HCT116 (cell line): ENCODE data around the gene ADRM1.

Experiments
- POLR2AphosphoS5 ChIP-seq: IDR thresholded peaks from 2 replicates; pipeline ENCODE4 v1.6.1; 2011; ENCODE audit warnings: mild to moderate bottlenecking, low read depth, low read length, moderate library complexity
- RAD21 ChIP-seq: IDR thresholded peaks from 2 replicates; pipeline ENCODE4 v1.6.1; 2012; ENCODE audit warnings: low read depth, mild to moderate bottlenecking
- TF ChIP-seq, protein P1 (sequence below), 3 experiments: fragments of 200-600 bp in 1 of 3; sonication (generic) in 1 of 3; IDR thresholded peaks in 2 of 3; conservative IDR thresholded peaks in 1 of 3; 2 replicates each; pipeline ENCODE4 v1.5.1; 2012 to 2017; ENCODE audit warnings: low read depth in 2 of 3, low read length in 2 of 3, antibody characterized with exemption in 1 of 3, borderline replicate concordance in 1 of 3, control low read depth in 1 of 3, mild to moderate bottlenecking in 1 of 3, mixed read lengths in 1 of 3, mixed run types in 1 of 3, moderate library complexity in 1 of 3; ENCODE audit not compliant: insufficient read depth in 1 of 3
- TF ChIP-seq, protein P2 (sequence below): IDR thresholded peaks from 2 replicates; pipeline ENCODE4 v1.6.1; 2012; ENCODE audit warnings: low read depth
- TF ChIP-seq, protein P3 (sequence below): IDR thresholded peaks from 2 replicates; pipeline ENCODE4 v1.6.1; 2011; ENCODE audit warnings: mild to moderate bottlenecking, low read length, moderate library complexity; ENCODE audit not compliant: insufficient replicate concordance; ENCODE audit errors: extremely low read depth

GRCh38 chr20:62310757-62311121, 7.9 kb downstream of the ADRM1 start:
- TF ChIP-seq, protein P1, sequence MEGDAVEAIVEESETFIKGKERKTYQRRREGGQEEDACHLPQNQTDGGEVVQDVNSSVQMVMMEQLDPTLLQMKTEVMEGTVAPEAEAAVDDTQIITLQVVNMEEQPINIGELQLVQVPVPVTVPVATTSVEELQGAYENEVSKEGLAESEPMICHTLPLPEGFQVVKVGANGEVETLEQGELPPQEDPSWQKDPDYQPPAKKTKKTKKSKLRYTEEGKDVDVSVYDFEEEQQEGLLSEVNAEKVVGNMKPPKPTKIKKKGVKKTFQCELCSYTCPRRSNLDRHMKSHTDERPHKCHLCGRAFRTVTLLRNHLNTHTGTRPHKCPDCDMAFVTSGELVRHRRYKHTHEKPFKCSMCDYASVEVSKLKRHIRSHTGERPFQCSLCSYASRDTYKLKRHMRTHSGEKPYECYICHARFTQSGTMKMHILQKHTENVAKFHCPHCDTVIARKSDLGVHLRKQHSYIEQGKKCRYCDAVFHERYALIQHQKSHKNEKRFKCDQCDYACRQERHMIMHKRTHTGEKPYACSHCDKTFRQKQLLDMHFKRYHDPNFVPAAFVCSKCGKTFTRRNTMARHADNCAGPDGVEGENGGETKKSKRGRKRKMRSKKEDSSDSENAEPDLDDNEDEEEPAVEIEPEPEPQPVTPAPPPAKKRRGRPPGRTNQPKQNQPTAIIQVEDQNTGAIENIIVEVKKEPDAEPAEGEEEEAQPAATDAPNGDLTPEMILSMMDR (IDR thresholded peaks at IDR 0.05 in 2 of 3, conservative IDR thresholded peaks at IDR 0.05 in 1 of 3; ENCODE audit: borderline replicate concordance in 1 of 3, insufficient read depth in 1 of 3, low read depth in 2 of 3, low read length in 2 of 3): no peak
- TF ChIP-seq RAD21: no peak
- TF ChIP-seq POLR2AphosphoS5: no peak
- TF ChIP-seq, protein P2, sequence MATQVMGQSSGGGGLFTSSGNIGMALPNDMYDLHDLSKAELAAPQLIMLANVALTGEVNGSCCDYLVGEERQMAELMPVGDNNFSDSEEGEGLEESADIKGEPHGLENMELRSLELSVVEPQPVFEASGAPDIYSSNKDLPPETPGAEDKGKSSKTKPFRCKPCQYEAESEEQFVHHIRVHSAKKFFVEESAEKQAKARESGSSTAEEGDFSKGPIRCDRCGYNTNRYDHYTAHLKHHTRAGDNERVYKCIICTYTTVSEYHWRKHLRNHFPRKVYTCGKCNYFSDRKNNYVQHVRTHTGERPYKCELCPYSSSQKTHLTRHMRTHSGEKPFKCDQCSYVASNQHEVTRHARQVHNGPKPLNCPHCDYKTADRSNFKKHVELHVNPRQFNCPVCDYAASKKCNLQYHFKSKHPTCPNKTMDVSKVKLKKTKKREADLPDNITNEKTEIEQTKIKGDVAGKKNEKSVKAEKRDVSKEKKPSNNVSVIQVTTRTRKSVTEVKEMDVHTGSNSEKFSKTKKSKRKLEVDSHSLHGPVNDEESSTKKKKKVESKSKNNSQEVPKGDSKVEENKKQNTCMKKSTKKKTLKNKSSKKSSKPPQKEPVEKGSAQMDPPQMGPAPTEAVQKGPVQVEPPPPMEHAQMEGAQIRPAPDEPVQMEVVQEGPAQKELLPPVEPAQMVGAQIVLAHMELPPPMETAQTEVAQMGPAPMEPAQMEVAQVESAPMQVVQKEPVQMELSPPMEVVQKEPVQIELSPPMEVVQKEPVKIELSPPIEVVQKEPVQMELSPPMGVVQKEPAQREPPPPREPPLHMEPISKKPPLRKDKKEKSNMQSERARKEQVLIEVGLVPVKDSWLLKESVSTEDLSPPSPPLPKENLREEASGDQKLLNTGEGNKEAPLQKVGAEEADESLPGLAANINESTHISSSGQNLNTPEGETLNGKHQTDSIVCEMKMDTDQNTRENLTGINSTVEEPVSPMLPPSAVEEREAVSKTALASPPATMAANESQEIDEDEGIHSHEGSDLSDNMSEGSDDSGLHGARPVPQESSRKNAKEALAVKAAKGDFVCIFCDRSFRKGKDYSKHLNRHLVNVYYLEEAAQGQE: no peak
- TF ChIP-seq, protein P3, sequence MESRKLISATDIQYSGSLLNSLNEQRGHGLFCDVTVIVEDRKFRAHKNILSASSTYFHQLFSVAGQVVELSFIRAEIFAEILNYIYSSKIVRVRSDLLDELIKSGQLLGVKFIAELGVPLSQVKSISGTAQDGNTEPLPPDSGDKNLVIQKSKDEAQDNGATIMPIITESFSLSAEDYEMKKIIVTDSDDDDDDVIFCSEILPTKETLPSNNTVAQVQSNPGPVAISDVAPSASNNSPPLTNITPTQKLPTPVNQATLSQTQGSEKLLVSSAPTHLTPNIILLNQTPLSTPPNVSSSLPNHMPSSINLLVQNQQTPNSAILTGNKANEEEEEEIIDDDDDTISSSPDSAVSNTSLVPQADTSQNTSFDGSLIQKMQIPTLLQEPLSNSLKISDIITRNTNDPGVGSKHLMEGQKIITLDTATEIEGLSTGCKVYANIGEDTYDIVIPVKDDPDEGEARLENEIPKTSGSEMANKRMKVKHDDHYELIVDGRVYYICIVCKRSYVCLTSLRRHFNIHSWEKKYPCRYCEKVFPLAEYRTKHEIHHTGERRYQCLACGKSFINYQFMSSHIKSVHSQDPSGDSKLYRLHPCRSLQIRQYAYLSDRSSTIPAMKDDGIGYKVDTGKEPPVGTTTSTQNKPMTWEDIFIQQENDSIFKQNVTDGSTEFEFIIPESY: no peak
